GM21360 (cell line): Measurements from ENCODE around the gene NDC1.
"Not testable (repeated sequence)": the region's sequence is repeated elsewhere in the genome, so short reads cannot be mapped to it uniquely, and the experiment has no call there.

Experiments
- ATAC-seq: cut with Tn5 transposase; IDR thresholded peaks from one replicate; pipeline ENCODE4 v1.9.1; 2021; ENCODE audit warnings: mild to moderate bottlenecking, moderate library complexity; ENCODE audit not compliant: unreplicated experiment

NDC1 gene

GRCh38 chr1:53766831-53767405, 71.2 kb downstream of the NDC1 start:
- ATAC-seq: no peak

GRCh38 chr1:53766194-53766742, 71.8 kb downstream of the NDC1 start:
- ATAC-seq: no peak

- ATAC-seq: no peak
Measured at GRCh38 chr1:53765657-53766056, 72.4 kb downstream of the NDC1 start.

GRCh38 chr1:53763911-53764310, 74.2 kb downstream of the NDC1 start:
- ATAC-seq: no peak

- no peak for ATAC-seq
Measured at GRCh38 chr1:53763461-53763860, 74.6 kb downstream of the NDC1 start.

- ATAC-seq: not testable (repeated sequence)
Measured at GRCh38 chr1:53760497-53760896, 77.6 kb downstream of the NDC1 start.

- ATAC-seq: no peak
Measured at GRCh38 chr1:53755874-53756273, 82.2 kb downstream of the NDC1 start.

- ATAC-seq: no peak
Measured at GRCh38 chr1:53754484-53755312, 83.4 kb downstream of the NDC1 start.

GRCh38 chr1:53752281-53752680, 85.8 kb downstream of the NDC1 start:
- no peak for ATAC-seq

GRCh38 chr1:53747841-53748240, 90.3 kb downstream of the NDC1 start:
- ATAC-seq: no peak

GRCh38 chr1:53740621-53741105, 97.4 kb downstream of the NDC1 start:
- no peak for ATAC-seq

GRCh38 chr1:53739109-53739681, 98.9 kb downstream of the NDC1 start, which contains the start of gene GLIS1:
TSS of gene GLIS1 (minus strand) at chr1:53739164. CDS start at chr1:53738064, 1,100 bp downstream.
- ATAC-seq: peak; percentile 95

GRCh38 chr1:53738205-53739108, 99.6 kb downstream of the NDC1 start:
- ATAC-seq: no peak

GRCh38 chr1:53737648-53738204, 100.4 kb downstream of the NDC1 start:
- no peak for ATAC-seq

- ATAC-seq: no peak
Measured at GRCh38 chr1:53736290-53736689, 101.8 kb downstream of the NDC1 start.

- ATAC-seq: no peak
Measured at GRCh38 chr1:53735681-53736080, 102.4 kb downstream of the NDC1 start.

- no peak for ATAC-seq
Measured at GRCh38 chr1:53735261-53735660, 102.8 kb downstream of the NDC1 start.

- no peak for ATAC-seq
Measured at GRCh38 chr1:53734650-53735211, 103.4 kb downstream of the NDC1 start.

- no peak for ATAC-seq
Measured at GRCh38 chr1:53733975-53734649, 104.0 kb downstream of the NDC1 start.
